NCI-H1417 treated with DMSO at 0.1 percent for 48 hours (cell line): Measurements from ENCODE around the gene MVD.
"Not testable (repeated sequence)": the region's sequence is repeated elsewhere in the genome, so short reads cannot be mapped to it uniquely, and the experiment has no call there.

ENCODE experiments used
- DNase-seq: peaks from one replicate; lab custom pipeline; 2025; lab: John Stamatoyannopoulos, UW

MVD gene

DNA sequence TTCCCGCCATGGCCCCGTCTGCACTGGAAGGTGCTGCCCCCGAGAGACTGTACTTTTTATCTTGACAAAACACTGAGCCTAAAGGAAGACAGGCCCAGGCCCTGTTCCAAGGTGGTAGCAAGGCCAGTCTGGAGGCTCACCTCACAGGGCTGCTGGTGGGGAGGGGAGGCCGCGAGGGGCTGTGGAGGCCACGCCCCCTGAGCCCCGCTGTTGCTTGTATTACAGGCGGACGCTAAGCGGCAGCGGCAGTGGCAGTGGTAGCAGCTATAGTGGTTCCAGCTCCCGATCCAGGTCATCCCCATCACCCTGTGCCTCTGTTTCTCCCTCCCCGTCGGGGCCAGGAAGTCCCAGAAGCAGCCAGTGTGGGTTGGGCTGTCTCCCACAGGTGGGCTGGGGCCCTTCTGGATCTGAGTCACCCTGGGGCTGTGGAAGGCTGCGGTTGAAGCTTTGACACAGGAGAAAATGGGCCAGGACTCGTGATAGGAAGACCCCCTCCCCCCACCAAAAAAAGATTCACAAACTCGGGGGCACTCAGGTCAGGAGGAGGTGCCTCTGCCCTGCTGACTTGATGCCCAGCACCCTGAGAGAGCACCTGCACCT lies 37.8 kb downstream of the MVD start:
- DNase-seq = no peak

DNA sequence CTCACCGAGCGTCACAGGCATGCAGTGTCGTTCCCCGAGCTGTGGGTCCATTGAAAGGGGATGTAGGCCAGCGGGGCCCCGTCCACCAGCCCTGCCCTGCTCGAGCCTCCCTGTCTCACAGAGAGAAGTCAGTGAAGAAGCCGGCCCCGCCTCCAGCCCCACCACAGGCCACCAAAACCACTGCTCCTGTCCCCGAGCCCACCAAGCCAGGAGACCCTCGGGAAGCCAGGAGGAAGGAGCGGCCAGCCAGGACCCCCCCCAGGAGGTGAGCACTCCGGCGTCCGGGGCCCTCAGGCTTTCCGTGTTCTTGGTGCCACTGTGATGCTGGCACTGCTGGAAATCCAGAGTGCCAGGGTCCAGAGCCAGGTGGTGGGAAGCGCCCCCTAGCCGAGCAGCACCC lies 38.4 kb downstream of the MVD start:
- no peak for DNase-seq

GRCh38 chr16:88623858-88624257 lies 39.0 kb downstream of the MVD start:
- DNase-seq = no peak

- no peak for DNase-seq
These were observed 40.0 kb downstream of the MVD start for GRCh38 chr16:88622866-88623265.

- DNase-seq = no peak
These were observed 40.8 kb downstream of the MVD start for GRCh38 chr16:88622125-88622524.

DNA sequence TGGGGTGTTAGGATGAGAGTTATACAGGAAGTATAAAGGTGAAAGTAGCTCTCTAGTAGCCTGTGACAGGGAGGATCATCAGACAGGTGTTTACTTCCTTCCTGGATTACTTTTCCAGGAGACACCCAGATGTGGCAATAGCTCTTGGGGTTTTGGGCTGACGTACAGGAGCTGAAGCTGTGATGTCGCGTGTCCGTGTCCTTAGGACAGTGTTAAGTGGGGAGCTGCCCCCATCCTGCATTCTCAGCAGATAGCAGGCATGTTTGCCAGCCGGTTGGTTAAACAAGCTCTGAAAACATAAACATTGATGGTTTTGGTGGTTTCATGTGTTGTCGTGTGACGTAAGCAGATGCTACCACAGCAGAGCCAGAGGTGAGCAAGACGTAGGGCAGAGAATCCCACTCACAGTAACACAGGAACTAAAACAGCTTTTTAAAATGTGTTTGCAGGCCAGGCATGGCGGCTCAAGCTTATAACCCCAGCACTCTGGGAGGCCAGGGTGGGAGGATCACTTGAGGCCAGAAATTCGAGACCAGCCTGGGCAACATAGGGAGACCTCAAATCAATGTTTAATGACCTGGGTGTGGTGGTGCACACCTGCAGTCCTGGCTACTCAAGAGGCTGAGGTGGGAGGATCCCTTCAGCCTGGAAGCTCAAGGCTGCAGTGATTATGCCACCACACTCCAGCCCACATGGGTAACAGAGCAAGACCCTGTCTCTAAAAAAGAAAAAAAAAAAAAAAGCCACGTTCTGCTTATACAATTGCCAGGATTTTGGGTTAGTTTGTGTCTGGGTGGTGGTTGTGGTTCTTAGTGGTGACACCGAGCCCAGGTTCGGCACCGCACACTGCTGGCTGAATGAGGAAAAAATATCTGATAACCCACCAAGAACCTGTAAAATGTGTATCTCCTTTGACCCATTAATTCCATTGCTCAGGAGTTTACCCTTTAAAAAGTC lies 42.8 kb downstream of the MVD start:
- DNase-seq = no peak

- DNase-seq = no peak
These were observed 43.8 kb downstream of the MVD start for GRCh38 chr16:88618956-88619667.

DNA sequence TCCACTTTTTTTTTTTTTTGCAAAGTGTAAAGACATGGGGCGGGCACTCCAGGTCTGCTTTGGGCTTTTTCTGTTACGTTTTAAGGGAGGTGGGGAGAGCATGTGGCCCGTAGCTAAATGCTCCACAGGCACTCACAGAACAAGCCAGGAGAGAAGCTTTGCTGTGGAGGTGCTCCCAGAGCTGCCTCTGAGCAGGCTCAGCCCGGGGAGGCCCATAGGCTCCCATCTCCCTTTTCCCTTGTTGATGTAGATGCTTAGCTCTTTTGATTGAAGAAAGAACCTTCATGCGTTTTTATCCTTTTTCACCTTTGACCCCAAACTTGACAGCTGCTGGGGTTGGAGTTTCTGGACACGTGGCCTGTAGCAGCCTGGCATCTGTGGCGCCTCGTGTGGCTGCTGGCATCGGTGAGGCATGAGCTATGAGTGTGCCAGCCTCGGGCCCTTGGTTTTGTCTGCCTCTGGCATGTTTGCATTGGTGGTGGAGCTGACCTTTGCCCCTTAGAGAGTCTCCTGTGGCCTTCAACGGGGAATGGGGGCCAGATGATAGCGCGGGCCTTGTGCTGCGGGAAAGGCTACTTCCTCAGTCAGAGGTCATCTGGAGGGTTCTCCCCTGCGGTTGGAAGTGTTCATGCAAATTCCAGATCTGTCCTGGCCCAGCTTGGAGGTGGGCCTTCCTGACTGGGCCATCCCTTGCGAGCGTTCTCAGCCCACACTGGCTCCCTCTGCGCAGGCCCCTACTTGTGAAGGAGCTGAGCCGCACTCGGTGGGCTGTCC lies 44.5 kb downstream of the MVD start:
- no peak for DNase-seq

DNA sequence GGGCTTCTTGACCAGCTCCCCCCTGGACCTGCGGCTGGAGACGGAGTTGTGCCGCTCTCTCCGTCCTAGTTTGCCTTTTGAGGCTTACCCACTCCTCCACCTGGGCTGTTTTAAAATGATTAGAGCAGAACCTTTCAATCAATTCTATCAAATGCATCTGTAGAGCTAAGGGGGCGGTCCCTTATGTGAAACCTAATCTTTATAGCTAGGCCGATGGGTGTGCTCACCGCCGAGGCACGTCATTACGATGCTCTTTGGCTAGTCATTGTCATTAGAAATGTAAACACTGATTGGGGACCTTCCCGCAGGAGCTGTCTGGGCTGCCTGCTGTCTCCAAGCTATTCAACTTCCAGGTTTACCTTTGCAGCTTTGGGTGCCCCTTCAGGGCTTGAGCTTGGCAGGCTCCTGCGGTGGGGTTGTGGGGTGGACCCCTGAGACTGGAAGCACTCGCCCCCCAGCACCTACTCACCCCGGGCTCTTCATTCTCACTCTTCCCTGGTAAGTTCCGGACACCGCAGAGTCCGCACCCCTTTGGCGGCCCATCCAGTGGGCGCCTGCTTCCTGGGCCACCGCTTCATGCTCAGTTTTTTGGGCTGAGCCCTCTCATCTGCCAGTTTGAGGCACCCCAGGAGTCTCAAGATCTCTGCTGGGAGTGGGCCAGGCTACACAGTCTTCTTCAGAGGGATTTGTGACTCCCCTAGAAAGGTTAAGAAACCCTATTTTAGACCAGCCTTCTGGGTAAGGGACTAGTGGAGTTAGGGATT lies 45.4 kb downstream of the MVD start:
- no peak for DNase-seq

DNA sequence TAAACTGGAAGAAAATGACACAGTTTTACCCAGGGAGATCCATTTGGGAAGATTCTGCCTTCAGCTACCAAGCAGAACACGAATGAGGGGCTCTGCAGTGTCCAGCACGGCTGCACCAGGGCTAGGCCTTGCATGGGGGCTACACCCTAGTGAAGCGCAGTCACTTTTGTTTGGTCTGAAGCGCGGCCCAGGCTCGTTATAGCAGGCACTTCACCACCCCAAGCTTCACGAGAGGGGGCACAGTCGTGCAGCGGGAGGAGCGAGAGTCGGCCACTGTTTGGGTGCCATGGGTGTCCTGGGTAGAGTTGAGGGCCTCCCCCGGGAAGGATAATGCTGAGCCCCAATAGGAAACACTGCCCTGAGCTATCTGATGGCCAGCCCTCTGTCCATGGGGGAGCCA lies 46.2 kb downstream of the MVD start:
- no peak for DNase-seq

- no peak for DNase-seq
These were observed 46.6 kb downstream of the MVD start for GRCh38 chr16:88616320-88616719.

GRCh38 chr16:88614818-88615580 lies 47.9 kb downstream of the MVD start:
- DNase-seq = no peak

GRCh38 chr16:88613911-88614817 lies 48.7 kb downstream of the MVD start:
- DNase-seq = no peak

DNA sequence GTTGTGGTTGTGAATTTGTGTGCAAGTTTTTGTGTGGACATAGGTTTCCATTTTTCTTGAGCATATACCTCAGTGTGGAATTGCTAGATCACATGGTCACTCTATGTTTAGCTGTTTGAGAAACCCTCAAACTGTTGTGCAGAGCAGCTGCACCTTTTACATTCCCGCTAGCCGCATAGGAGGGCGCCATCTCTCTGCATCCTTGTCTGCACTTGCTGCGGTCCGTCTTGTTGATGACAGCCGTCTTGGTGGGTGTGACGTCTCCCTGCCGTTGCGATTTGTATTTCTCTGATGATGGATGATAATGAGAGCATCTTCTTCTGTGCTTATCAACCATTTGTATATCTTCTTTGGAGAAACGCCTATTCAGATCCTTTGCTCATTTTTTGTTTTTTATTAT lies 49.6 kb downstream of the MVD start:
- DNase-seq = no peak

DNA sequence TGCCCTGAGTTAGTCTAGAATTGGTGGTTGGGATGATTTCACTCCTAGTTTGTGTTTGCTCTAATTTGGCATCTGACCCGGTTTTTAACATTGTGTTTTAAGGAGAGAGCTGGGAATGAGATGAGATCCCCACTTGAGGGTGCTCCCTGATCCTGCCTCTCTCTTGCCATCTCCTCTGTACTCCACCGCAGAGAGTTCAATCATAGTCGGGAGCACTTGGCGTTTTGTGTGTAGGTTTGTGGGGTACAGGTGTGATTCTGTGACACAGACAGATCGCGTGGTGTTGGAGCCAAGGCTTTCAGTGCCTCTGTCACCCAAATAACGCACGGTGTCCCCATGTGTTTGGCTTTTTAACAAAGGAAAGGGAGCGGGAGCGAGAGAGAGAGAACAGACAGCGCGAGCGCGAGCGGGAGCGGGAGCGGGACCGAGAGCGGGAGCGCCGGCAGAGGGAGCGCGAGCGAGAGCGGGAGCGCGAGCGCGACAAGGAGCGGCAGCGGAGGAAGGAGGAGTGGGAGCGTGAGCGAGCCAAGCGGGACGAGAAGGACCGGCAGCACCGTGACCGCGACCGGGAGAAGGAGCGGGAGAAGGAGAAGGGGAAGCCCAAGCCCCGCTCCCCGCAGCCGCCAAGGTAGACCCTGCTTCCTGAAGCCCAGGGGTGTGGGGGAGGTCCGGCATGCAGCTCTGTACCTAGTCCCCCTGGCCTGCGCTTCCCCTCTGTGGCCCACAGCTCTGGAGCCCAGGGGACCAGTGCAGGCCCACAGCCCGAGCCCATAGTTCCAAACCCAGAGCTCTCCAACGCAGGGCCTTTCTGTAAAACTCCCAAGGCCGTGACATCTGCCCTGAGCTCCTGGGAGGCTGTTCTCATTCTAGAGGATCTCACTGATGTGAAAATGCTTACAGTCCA lies 51.7 kb downstream of the MVD start:
- no peak for DNase-seq

DNA sequence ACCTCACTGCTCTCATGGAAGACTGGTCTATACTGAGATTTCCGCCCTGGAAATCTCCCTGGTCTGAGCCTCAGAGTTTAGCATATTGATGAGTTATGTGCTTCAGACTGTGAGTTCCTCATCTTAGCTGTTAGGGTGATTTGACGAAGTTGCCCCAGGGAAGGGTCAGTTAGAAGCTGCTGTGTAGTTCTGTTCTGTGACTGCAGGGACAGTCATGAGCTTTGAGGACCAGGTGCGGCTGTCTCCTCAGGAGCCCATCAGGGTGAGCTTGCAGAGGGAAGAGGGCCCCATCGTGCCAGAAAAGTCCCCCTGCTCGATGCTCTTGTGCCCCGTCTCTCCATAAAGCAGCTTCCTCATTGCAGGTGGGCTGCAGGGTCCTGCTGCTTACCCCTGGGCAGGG lies 52.8 kb downstream of the MVD start:
- no peak for DNase-seq

GRCh38 chr16:88609426-88609825 lies 53.5 kb downstream of the MVD start:
- not testable (repeated sequence) for DNase-seq

GRCh38 chr16:88608076-88608475 lies 54.8 kb downstream of the MVD start:
- no peak for DNase-seq
